Stimulated activated CD4-positive, alpha-beta T cell treated with anti-CD3 and anti-CD28 coated beads, TNF-alpha, amount 100 ng/mL, for 4 hours (primary cell): ENCODE measurements around the gene MDH2.
"Not testable (repeated sequence)": the region's sequence is repeated elsewhere in the genome, so short reads cannot be mapped to it uniquely, and the experiment has no call there.

ENCODE experiments used
- DNase-seq, 3 experiments: peaks; one replicate each; pipeline ENCODE4 v3.0.0-alpha.2; 2020; ENCODE audit warnings: low read depth in 3 of 3

The MDH2 gene

GRCh38 chr7:76048668-76048988 is 722 bp downstream of the MDH2 start:
- DNase-seq = no peak

GRCh38 chr7:76049295-76049694 is 1.4 kb downstream of the MDH2 start:
- DNase-seq = no peak

- no peak for DNase-seq
These were observed 2.6 kb downstream of the MDH2 start for GRCh38 chr7:76050545-76050944.

GRCh38 chr7:76051840-76052239 is 3.9 kb downstream of the MDH2 start:
- no peak for DNase-seq

GRCh38 chr7:76052681-76053080 is 4.8 kb downstream of the MDH2 start:
- DNase-seq = not testable (repeated sequence)

GRCh38 chr7:76053461-76053860 is 5.6 kb downstream of the MDH2 start:
- no peak for DNase-seq

- no peak for DNase-seq
These were observed 6.5 kb downstream of the MDH2 start for GRCh38 chr7:76054123-76055120.

GRCh38 chr7:76056241-76056640 is 8.3 kb downstream of the MDH2 start:
- DNase-seq = no peak

GRCh38 chr7:76057103-76057812 is 9.4 kb downstream of the MDH2 start:
- DNase-seq = no peak

- no peak for DNase-seq
These were observed 9.9 kb downstream of the MDH2 start for GRCh38 chr7:76057813-76058145.

- DNase-seq = not testable (repeated sequence)
These were observed 10.8 kb downstream of the MDH2 start for GRCh38 chr7:76058745-76059144.

- no peak for DNase-seq
These were observed 12.9 kb downstream of the MDH2 start for GRCh38 chr7:76060842-76061241.

- DNase-seq = no peak
These were observed 14.3 kb downstream of the MDH2 start for GRCh38 chr7:76062254-76062653.

GRCh38 chr7:76063114-76063513 is 15.2 kb downstream of the MDH2 start:
- DNase-seq = no peak

GRCh38 chr7:76063525-76063924 is 15.6 kb downstream of the MDH2 start:
- no peak for DNase-seq

GRCh38 chr7:76064208-76064970 is 16.5 kb downstream of the MDH2 start:
- DNase-seq = no peak

- no peak for DNase-seq
These were observed 17.2 kb downstream of the MDH2 start for GRCh38 chr7:76065016-76065612.

- DNase-seq = no peak
These were observed 19.0 kb downstream of the MDH2 start for GRCh38 chr7:76066716-76067503.

- DNase-seq = no peak
These were observed 21.3 kb downstream of the MDH2 start for GRCh38 chr7:76069238-76069638.

GRCh38 chr7:76071316-76072242 is 23.7 kb downstream of the MDH2 start:
- DNase-seq = no peak
